ENCODE data around the gene DYNC1I1.

Gene DYNC1I1

GRCh38 chr7:96093435-96093834 lies 321.1 kb downstream of the DYNC1I1 start:
- no peak for DNase-seq

- no peak for DNase-seq
These were observed 325.5 kb downstream of the DYNC1I1 start for GRCh38 chr7:96097835-96098234.

DNA sequence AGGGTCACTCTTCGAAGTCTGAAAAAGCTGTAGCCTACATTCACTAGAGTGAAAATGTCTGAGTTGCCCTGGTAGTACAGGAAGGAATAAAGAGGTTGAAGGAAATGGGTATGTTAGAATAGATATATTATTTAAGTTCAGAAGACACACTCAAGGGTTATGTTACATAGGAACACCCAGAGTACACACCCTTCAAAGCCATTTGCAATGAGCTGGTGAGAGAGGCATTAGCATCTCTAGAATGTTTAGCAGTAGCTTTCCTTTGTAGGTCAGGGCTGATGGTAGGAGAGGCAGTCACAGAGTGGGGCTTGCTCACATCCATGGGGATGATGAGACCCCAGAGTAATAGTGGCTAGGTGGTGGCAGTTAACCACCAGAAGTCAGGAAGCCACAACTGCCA lies 328.4 kb downstream of the DYNC1I1 start:
- no peak for DNase-seq

GRCh38 chr7:96102096-96102811 lies 329.9 kb downstream of the DYNC1I1 start:
- no peak for DNase-seq

GRCh38 chr7:96104984-96105383 lies 332.6 kb downstream of the DYNC1I1 start:
- DNase-seq = no peak

- no peak for DNase-seq
These were observed 339.1 kb downstream of the DYNC1I1 start for GRCh38 chr7:96111405-96111804.

- no peak for DNase-seq
These were observed 341.8 kb downstream of the DYNC1I1 start for GRCh38 chr7:96114190-96114589.

DNA sequence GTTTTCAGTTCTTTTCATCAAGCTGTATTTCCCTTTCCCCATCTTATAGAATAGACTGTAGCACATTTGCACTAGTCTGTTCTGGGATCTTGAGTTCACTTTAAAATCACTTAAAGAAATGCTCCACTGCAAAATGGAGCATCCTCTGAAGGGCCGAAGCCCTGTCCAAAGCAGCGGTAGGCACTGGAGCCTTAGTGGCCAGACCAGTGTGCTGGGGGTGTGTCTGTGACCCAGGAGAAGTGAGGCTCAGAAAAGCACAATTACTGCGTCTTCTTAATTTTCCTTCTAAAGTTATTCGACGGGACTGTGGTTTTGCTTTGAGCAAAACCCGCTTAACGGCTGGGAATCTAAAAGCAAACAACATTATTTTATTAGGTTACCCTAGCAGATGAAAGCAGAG lies 343.8 kb downstream of the DYNC1I1 start:
- DNase-seq = no peak

- no peak for DNase-seq
These were observed 346.2 kb downstream of the DYNC1I1 start for GRCh38 chr7:96118449-96119001.

DNA sequence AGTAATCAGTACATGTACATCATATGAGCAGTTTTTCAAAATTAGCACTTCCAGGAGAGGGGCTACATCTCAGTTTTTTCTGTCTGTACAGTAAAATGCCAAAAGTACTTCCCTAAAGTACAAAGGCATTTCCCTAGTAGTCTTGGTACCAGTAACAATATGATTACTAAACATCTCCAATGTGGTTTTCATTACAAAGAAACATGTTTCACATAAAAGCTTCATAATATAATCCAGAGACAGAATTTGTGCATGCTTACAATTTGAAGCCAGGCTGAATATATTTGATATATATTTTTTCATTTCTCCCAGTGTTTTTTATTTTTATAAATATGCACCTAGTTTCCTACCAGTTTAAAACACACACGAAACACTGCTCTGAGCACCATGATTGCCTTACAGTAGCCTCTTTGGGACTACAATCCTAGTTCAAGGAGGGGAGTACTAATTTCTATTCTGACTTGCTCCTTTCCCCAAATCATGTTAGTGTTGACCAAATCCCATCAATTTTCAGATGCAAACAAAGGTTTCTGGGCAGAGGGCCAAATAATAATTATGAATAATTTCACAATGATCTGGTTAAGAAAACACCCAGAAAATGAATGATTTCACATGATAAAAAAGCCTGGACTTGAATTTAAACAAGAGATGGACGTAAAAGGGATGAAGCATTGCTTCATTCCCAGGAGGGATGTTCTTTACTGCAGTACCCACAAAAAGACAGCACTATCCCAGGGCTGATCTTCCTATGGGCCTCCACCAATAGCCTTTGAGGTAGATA lies 348.3 kb downstream of the DYNC1I1 start:
- no peak for DNase-seq

- no peak for DNase-seq
These were observed 349.4 kb downstream of the DYNC1I1 start for GRCh38 chr7:96121752-96122151.

GRCh38 chr7:96122746-96123145 lies 350.4 kb downstream of the DYNC1I1 start:
- no peak for DNase-seq

GRCh38 chr7:96126382-96126781 lies 354.0 kb downstream of the DYNC1I1 start:
- DNase-seq = no peak

GRCh38 chr7:96127746-96128145 lies 355.4 kb downstream of the DYNC1I1 start:
- DNase-seq = no peak

GRCh38 chr7:96131525-96131924 lies 359.2 kb downstream of the DYNC1I1 start:
- no peak for DNase-seq

- no peak for DNase-seq
These were observed 362.9 kb downstream of the DYNC1I1 start for GRCh38 chr7:96135241-96135640.

GRCh38 chr7:96136600-96137239 lies 364.4 kb downstream of the DYNC1I1 start:
- DNase-seq = no peak

DNA sequence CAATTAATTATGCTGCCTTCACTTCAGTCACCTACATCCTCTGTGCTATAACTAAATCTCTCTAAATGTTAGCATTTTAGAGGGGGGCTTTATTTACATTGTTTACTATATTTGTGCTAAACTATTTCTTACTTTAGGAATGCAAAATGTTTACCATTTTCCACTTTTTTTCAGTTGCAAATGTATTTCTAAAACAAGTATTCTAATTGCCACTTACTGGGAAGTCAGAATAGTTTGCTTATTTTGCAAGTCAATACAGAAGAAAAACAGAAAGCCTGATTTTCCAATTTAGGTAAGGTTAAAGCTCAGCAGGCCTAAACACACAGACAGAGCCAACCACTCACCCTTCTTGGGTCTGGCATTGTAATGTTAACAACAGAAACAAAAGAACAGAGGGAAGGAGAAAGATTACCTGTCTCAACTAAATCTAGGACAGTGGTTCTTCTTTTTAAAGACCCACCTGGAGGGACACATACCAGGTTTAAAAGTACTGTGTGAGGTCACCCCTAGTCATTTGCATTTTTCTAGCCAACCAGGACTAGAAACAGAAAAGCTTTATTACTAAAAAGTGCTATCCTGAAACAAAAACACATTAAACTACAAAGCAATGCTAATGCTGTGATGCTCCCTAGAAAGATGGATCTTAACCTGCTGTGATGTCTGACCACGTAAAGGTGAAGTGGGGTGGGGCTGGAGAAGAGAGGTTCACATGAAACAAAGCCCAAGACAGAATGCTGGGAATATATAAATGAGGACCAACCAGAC lies 371.3 kb downstream of the DYNC1I1 start:
- no peak for DNase-seq

DNA sequence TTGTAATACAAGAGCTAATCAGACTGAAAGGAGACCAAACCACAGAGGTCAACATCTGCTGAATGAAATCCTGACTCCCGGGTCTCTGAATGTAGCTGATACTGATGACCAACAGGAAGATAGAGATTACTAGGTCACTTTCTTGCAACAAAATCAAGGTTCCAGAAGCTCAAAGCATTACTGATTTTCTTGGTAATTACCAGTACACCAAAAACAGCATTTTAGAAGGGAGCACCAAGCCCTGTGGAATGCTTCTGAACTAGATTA lies 371.8 kb downstream of the DYNC1I1 start:
- no peak for DNase-seq
